GM18873 (cell line): ENCODE measurements around the gene SSH2.

Source experiments
- ATAC-seq: cut with Tn5 transposase; IDR thresholded peaks from one replicate; pipeline ENCODE4 v1.9.1; 2021; ENCODE audit warnings: mild to moderate bottlenecking, moderate library complexity, moderate number of reproducible peaks; ENCODE audit not compliant: unreplicated experiment, low FRiP score

Gene SSH2

DNA sequence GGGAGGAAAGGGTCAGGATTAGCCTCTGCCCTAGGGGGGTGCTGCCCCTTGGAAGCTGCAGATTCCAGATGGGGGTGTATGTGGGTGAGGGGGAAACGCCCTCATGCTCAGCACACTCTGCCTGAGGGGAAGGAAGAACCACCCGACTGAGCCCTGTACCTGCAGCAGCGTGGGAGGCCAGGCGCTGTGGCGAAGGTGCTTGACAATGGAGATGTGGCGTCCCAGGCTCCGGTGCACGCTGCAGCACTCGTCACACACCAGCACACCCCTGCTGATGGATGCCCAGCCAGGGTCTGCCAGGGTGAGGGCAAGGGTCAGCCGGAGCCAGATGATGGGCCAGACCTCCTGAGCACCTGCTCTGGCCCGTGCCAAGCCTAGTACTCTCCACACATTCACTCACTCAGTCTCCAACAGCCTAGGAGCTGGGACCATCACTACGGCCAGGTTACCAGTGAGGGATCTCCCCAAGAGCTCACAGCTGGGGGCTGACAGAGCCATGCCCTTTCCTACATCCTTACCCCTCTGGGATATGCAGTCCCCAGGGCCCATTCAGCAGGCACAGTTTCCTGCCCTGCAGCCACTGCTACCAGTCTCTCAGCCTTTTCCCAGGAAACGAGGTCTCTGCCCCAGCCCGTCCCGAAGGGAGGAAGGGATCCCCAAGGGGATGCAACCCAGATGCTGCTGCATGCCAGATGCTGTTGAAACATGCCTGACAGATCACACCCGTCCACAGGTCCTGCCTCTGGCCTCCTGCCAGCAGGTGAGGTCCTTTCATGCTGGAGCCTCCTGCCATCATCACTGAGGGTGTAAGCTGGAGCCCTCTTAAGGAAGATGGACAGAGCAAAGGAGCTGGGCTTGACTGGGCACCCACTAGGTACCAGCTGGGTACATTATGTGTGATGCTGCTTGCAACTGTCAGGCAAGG lies 346.4 kb downstream of the SSH2 start:
- no peak for ATAC-seq

DNA sequence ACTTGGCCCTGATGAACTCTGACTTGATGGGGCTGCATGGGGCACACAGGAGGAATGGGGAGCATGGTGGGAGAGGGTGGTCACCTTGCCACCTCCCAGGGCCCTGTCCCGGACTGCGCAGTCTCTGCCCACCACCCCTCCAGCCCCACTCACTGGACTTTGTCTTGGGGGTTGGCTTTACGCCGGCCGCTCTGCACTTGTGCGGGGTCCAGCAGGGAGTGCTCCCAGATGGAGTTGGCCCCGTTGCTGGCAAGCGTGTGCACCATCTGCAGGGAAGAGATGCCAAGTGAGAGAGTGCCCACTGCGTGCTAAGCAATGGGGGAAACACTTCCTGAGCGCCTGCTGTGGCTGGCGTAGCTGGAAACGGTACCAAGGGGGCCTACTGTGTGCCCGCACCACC lies 347.3 kb downstream of the SSH2 start:
- no peak for ATAC-seq

GRCh38 chr17:29582254-29582765 lies 347.7 kb downstream of the SSH2 start:
- no peak for ATAC-seq

DNA sequence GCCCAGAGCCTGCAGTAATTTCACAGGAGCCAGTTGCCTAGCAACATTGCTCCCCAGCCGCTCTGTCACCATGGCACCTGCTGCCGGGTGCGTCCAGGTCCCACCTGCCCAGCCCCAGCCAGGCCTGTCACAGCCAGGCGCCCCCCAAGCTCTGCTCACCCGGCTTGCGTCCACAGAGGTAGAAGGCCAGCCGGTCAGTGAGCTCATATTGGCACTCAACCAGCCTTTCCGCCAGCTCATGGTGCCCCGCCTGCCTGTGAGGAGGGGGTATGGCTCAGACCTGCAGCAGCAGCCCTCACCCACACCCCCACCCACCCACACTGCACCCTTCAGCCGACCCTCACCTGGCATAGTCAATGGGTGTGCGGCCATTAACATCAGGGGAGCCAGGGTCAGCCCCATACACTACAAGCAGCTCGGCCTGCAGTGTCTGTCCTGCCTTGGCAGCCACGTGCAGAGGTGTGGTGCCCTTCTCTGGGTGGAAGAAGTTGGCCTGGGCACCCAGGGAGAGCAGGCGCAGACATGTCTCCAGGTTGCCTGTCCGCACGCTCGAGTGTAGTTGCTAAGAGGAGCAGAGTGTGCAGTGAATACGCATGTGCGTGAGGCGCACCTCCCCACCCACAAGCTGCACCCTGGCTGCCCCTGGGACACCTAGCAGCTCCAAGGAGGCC lies 348.3 kb downstream of the SSH2 start:
- ATAC-seq = no peak

GRCh38 chr17:29579866-29580771 lies 349.9 kb downstream of the SSH2 start:
- peak; percentile 59 for ATAC-seq

GRCh38 chr17:29578626-29579485 lies 351.2 kb downstream of the SSH2 start:
- no peak for ATAC-seq

GRCh38 chr17:29577385-29578211 lies 352.4 kb downstream of the SSH2 start:
- ATAC-seq = no peak

DNA sequence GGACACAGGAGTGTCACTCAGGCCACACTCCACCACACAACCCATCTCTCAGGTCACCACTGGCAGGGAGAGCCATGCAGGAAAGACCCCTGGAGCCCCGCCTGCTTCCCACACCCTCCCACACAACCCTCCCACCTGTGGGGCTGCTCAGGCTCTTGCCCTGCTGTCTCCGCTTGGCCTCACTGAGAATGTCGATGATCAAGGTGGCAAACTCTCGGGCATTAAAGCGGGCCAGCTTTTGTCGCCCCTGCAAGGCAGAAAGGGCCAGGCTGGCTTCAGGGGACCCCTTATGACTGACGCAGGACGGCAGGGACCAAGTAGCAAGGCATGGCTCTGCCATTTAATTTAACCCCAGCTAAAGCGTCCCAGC lies 353.0 kb downstream of the SSH2 start:
- no peak for ATAC-seq

DNA sequence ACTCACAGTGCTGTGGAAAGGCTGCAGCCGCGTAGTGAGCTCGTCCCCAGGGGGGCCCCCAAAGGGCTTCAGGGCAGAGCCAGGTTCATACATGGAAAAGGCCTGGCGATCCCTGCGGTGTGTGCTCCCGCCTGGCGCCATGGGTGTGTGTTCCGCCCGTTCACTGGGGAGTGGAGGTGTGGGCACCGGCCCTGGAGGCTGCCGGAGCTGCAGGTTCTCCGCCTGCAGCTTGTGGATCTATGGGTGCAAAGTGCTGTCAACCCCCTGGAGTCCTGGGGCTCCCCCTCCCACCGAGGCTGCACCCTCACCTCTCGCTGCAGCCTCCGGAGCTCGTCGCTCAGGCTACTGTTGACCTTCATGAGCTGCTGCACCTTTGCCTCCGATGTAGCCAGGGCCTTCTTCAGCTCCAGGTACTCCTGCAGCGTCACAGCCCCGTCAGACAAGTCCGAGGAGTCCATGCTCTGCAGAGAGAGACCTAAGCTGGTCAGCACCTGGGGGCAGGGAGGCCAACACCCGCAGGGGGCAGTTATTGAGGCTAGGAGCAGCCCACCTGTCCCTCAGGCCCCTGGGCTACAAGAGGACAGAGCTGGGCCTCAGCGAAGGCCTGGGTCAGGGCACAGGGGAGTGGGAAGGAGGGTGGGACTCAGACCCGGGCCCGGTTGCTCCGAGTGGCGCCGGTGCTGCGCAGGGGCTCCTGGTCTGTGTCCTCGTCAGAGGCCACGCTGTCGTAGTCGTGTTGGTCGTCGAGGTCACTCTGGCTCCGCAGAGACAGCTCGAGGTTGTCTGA lies 353.6 kb downstream of the SSH2 start:
- ATAC-seq = no peak
